Right atrium auricular region (tissue), 2 donors: ENCODE data around the gene GALK1. TPM values are rescaled to one million over a fixed set of nuclear protein-coding genes. Genes with fewer than 3 reads are reported as not detected.

ENCODE experiments used
- DNase-seq: peaks from one replicate; pipeline ENCODE4 v3.0.0-alpha.2; 2019; ENCODE audit warnings: low spot score
- H3K27ac ChIP-seq, 2 donors: fragments of 200-600 bp; sonication (generic); 1 replicate in 1 of 2; 2 replicates in 1 of 2; pipeline ENCODE4 v1.5.1; 2016 to 2019
- H3K27me3 ChIP-seq, 2 donors: fragments of 200-600 bp; sonication (generic); one replicate each; pipeline versions ENCODE4 v1.5.1 to v1.6.0; 2017 to 2019
- H3K36me3 ChIP-seq: fragments of 200-600 bp; sonication (generic); one replicate; pipeline ENCODE4 v1.5.1; 2016
- H3K4me1 ChIP-seq, 2 donors: fragments of 200-600 bp; sonication (generic); one replicate each; pipeline versions ENCODE4 v1.5.1 to v1.6.0; 2017 to 2019
- H3K4me3 ChIP-seq, 2 donors: fragments of 200-600 bp; sonication (generic); 1 replicate in 1 of 2; 2 replicates in 1 of 2; pipeline ENCODE4 v1.5.1; 2017 to 2019; ENCODE audit warnings: mild to moderate bottlenecking in 1 of 2, moderate library complexity in 1 of 2
- H3K9me3 ChIP-seq, 2 donors: fragments of 200-600 bp; sonication (generic); one replicate each; pipeline ENCODE4 v1.5.1; 2019
- total RNA-seq, 2 donors: library from RNA; depleted of rRNA; stranded (reverse); fragments of >200 nt; gene quantifications; one replicate each; pipeline ENCODE4 v1.1.0, GENCODE V29; 2016
- TF ChIP-seq, protein P1 (sequence below), 2 donors: fragments of 200-600 bp; sonication (generic); IDR thresholded peaks; one replicate each; pipeline ENCODE4 v1.5.1; 2019; ENCODE audit warnings: antibody characterized with exemption in 2 of 2

Gene GALK1
- total RNA-seq, 2 donors from 2014 or later = 19.6 to 21.0 TPM

DNA sequence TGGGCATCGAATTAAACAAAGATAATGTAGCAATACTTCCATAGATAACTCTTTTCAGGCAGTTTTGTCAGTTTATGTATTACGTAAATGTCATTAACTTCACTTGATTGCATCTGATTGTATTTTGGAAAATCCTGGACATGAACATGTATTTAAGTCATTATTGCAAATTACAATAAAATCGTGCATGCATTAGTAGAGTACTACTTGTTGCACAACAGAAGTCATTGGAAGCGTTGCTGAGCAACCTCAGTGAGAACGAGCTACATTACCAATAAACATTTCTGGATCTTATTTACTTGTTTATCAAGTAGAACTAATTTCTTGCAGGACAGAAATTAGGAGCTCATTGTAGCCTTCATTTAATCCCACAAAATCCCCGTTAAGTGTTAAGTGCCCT, 26.3 kb upstream of the GALK1 start:
- H3K9me3 ChIP-seq = no peaks in the 10 kb centered on the region
- H3K27ac ChIP-seq = no peak overlapping the region
- H3K36me3 ChIP-seq = no peaks in the 10 kb centered on the region
- TF ChIP-seq, protein P1, sequence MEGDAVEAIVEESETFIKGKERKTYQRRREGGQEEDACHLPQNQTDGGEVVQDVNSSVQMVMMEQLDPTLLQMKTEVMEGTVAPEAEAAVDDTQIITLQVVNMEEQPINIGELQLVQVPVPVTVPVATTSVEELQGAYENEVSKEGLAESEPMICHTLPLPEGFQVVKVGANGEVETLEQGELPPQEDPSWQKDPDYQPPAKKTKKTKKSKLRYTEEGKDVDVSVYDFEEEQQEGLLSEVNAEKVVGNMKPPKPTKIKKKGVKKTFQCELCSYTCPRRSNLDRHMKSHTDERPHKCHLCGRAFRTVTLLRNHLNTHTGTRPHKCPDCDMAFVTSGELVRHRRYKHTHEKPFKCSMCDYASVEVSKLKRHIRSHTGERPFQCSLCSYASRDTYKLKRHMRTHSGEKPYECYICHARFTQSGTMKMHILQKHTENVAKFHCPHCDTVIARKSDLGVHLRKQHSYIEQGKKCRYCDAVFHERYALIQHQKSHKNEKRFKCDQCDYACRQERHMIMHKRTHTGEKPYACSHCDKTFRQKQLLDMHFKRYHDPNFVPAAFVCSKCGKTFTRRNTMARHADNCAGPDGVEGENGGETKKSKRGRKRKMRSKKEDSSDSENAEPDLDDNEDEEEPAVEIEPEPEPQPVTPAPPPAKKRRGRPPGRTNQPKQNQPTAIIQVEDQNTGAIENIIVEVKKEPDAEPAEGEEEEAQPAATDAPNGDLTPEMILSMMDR (IDR thresholded peaks at IDR 0.05) = no peak
- H3K27me3 ChIP-seq = no peaks in the 10 kb centered on the region
- H3K4me1 ChIP-seq = peaks cover 0 to 16% of the 10 kb centered on the region in 2 donors
- DNase-seq = no peak
- H3K4me3 ChIP-seq = no peak overlapping the region

DNA sequence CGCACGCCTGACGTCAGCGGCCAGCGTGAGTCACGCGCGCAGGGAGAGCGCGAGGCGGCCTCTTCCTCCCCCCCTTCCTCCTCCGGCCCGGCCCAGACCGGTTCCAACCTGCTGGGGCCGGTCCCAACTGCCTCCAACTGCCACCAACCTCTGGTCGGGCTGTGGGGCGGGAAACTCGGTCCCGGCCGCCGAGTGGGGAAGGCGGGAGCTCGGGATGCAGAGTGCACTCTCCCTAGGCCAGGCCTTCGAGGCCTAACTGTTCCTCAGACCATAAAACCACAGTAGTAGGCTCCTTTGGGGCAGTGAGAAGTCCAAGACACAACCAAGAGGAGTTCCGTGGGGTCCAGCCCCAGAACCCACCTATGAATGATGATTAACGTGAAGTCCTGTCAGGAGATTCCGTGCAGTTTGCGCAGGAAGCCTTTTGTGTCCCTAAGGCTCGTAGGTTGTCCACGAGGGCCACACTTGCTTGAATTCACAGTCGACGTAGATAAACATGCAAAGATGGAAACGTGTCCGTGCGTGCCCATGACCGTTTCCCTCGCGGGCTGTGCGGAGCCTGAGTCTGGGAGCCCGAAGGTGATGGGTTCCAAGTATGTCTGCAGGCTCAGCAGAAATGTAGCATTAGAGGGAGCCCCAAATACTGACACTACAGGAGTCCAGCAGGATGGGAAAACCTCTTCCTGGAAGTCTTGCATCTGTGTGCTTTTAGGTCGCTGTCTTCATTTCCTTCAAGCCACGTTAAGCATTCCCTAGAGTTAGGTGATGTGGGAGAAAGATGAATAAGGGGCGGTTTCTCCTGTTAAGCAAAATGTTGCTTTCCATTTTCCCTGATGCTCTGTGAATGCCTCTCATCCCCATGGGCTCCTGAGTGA, 20.3 kb upstream of the GALK1 start:
- no peaks in the 10 kb centered on the region for H3K27me3 ChIP-seq
- H3K36me3 ChIP-seq = no peaks in the 10 kb centered on the region
- peak overlapping the region; percentile 100 for H3K27ac ChIP-seq
- H3K9me3 ChIP-seq = no peaks in the 10 kb centered on the region
- TF ChIP-seq, protein P1 (IDR thresholded peaks at IDR 0.05) = no peak
- peak; percentile 92 for DNase-seq
- H3K4me3 ChIP-seq = peak overlapping the region; percentile 71 to 79
- H3K4me1 ChIP-seq = peaks cover 0 to 40% of the 10 kb centered on the region in 2 donors

DNA sequence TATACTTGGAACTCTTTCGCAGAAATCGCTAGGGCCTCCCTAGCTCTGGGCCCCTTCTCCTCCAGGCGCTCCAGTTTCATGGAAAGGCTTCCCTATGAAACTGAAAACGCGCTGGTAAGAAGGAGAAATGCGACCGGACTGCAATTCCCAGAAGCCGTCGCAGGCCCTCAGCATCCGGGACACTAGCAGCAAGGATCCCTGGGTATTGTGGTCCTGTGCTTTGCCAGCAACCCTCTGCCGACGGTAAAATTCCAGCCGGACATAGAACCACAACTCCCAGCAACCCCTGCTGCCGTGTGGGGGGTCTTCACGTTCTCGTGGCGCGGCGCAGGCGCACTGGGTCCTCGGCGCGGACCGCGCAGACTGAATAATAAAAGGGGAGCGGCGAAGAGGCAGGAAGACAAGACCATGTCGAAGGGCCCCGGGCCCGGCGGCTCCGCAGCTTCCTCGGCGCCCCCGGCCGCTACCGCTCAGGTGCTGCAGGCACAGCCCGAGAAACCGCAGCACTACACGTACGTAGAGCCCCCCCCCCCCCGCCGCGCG, 19.6 kb upstream of the GALK1 start, which contains the start of gene UNK:
Gene UNK (plus strand): TSS at position 334 of the 543 bp plus-strand sequence. CDS start 75 bp downstream, at position 409.
- peaks cover 0 to 40% of the 10 kb centered on the region in 2 donors for H3K4me1 ChIP-seq
- peak within 1 kb of the TSS; percentile 100 for H3K27ac ChIP-seq
- H3K36me3 ChIP-seq = no peaks in the 10 kb centered on the region
- H3K9me3 ChIP-seq = no peaks in the 10 kb centered on the region
- H3K4me3 ChIP-seq = peak within 1 kb of the TSS; percentile 71 to 79
- H3K27me3 ChIP-seq = no peaks in the 10 kb centered on the region
- peak; percentile 99 for DNase-seq
- TF ChIP-seq, protein P1 (IDR thresholded peaks at IDR 0.05) = peak in 1 of 2 donors; percentile 14

DNA sequence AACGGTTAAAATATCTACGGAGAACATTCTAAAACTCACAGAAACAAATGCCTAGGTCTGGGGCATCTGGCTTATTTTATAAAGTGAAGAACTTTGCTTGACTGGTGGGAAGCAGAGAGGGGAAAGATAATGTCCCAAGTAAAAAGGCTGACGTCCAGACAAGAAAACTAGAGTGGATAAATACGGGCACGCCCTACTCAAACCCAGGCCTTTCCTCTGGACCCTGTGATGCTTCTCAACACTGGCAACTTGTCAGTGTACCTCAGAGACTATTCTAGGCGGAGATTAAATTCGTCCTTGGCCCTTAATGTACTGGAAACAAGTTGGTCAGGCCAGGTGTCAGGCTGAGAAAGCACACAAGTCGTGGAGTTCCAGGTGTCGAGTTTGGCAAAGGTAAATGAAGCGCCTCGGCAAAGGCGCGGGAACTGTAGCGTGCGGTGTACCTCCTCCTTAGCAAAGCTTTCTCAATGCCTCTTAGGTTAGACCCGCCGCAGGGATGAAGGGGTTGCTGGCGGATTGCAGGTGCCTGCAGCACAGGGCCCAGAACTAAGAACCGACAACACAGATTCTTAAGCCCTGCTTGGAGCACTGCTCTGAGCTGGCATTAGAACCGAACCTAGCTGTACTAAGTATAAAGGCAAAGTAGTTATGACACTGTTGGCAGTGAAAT, 18.9 kb upstream of the GALK1 start:
- no peak for DNase-seq
- Histone ChIP-seq H3K27ac (peak overlapping the region; percentile 100), H3K4me1 (peaks cover 0 to 40% of the 10 kb centered on the region in 2 donors), H3K36me3 (peaks cover 2% of the 10 kb centered on the region), H3K9me3 (no peaks in the 10 kb centered on the region), H3K27me3 (no peaks in the 10 kb centered on the region), H3K4me3 (peak overlapping the region; percentile 24 to 71)
- TF ChIP-seq, protein P1 (IDR thresholded peaks at IDR 0.05) = no peak

DNA sequence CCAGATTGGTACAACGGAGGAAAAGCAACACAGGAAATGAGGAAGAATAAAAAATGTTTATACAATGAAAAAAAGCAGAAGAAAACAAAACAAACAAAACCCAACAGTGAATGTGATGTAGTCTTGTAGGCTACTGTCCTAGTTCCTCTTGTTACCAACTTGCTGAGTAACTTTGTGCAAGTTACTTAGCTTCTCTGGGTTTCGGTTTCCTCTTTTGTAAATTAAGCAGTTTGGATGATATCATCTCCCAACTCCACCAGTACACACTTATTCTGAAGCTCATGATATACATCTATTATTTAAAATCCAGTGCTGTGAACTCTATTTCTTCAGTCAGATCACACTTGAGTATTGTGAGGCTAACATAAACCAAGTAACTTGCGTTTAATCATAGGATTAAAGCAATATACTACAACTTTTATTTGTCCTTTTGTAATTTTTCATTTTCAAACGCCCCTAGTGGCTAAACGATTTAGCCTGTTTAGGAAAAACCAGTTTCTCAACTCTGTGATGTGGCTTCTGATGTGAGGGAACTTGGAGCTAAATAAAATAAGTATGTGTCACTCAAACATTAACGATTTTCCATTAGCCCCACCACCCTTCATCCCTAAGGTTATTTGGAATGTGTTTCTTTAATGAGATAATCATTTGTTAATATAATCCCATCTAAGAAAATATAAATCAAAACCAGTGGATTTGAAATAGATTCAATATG, 18.2 kb upstream of the GALK1 start:
- Histone ChIP-seq H3K4me3 (no peak overlapping the region), H3K36me3 (peaks cover 9% of the 10 kb centered on the region), H3K4me1 (peaks cover 0 to 41% of the 10 kb centered on the region in 2 donors), H3K27ac (peak overlapping the region; percentile 100), H3K27me3 (no peaks in the 10 kb centered on the region), H3K9me3 (no peaks in the 10 kb centered on the region)
- TF ChIP-seq, protein P1 (IDR thresholded peaks at IDR 0.05) = peak; percentile 59 to 73
- no peak for DNase-seq
